ENCODE data around the gene FHOD3. TPM values are rescaled to one million over a fixed set of nuclear protein-coding genes. Genes with fewer than 3 reads are reported as not detected.

FHOD3 gene
- total and polyA plus RNA-seq, 4 donors: 0.57 to 1.3 (median 1.2) TPM; not detected in 1

DNA sequence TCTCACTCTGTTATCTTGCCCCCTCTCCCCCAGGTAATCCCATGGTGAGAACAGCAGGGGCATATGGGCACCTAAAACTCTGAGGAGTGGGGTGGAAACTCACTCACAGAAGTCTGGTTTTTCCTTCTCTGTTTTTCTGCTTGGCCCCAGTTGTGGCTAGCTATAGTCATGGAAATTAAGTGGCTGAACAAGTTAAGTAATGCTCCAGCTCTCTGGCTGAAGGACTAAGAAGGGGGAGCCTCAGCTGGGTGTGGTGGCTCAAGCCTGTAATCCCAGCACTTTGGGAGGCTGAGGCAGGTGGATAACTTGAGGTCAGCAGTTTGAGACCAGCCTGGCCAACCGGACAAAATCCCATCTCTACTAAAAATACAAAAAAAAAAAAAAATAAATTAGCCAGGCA, 270.3 kb downstream of the FHOD3 start:
- Histone ChIP-seq H3K4me1 (ENCODE audit: control insufficient read depth in 4 of 4, insufficient read depth in 4 of 4, low read length in 3 of 4) (no peaks in the 10 kb centered on the region), H3K4me3 (ENCODE audit: low read depth in 1 of 3, low read length in 3 of 3) (no peak overlapping the region), H3K9me3 (ENCODE audit: control insufficient read depth in 4 of 4, low read length in 3 of 4) (no peaks in the 10 kb centered on the region), H3K36me3 (ENCODE audit: control insufficient read depth in 4 of 4, insufficient read depth in 3 of 4, low read depth in 1 of 4, low read length in 3 of 4) (no peaks in the 10 kb centered on the region), H3K27me3 (ENCODE audit: control insufficient read depth in 4 of 4, insufficient read depth in 4 of 4, low read length in 3 of 4) (peaks cover 0 to 10% (median 0%) of the 10 kb centered on the region in 4 donors), H3K27ac (ENCODE audit: low read depth in 1 of 2, low read length in 2 of 2) (no peak overlapping the region), H3K9ac (ENCODE audit: low read depth in 1 of 2, low read length in 2 of 2) (no peak overlapping the region)
- no peak for TF ChIP-seq EGR1 (IDR thresholded peaks at IDR 0.05; ENCODE audit: low read depth in 2 of 2)
- TF ChIP-seq, protein P1, sequence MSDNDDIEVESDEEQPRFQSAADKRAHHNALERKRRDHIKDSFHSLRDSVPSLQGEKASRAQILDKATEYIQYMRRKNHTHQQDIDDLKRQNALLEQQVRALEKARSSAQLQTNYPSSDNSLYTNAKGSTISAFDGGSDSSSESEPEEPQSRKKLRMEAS (IDR thresholded peaks at IDR 0.05): no peak
- 89% methylated on average over 1 of the region's 1 CpG for WGBS
- no peak for DNase-seq (ENCODE audit: low spot score)

- no peak for DNase-seq (ENCODE audit: low spot score)
- H3K4me3 ChIP-seq (ENCODE audit: low read depth in 1 of 3, low read length in 3 of 3): no peak overlapping the region
- no peak overlapping the region for H3K27ac ChIP-seq (ENCODE audit: low read depth in 1 of 2, low read length in 2 of 2)
- H3K4me1 ChIP-seq (ENCODE audit: control insufficient read depth in 4 of 4, insufficient read depth in 4 of 4, low read length in 3 of 4): no peaks in the 10 kb centered on the region
- no peaks in the 10 kb centered on the region for H3K36me3 ChIP-seq (ENCODE audit: control insufficient read depth in 4 of 4, insufficient read depth in 3 of 4, low read depth in 1 of 4, low read length in 3 of 4)
- WGBS: 66% methylated on average over 4 of the region's 4 CpGs
- H3K9me3 ChIP-seq (ENCODE audit: control insufficient read depth in 4 of 4, low read length in 3 of 4): no peaks in the 10 kb centered on the region
- H3K27me3 ChIP-seq (ENCODE audit: control insufficient read depth in 4 of 4, insufficient read depth in 4 of 4, low read length in 3 of 4): peaks cover 0 to 10% (median 0%) of the 10 kb centered on the region in 4 donors
- TF ChIP-seq EGR1 (IDR thresholded peaks at IDR 0.05; ENCODE audit: low read depth in 2 of 2) (no peak), RAD21 (IDR thresholded peaks at IDR 0.05) (no peak), RXRA (IDR thresholded peaks at IDR 0.05) (no peak), TAF1 (conservative IDR thresholded peaks at IDR 0.05) (no peak), YY1 (IDR thresholded peaks at IDR 0.05) (no peak), HNF4G (IDR thresholded peaks at IDR 0.05) (no peak), FOXA1 (IDR thresholded peaks at IDR 0.05) (no peak), HNF4A (conservative IDR thresholded peaks at IDR 0.05) (no peak), JUND (IDR thresholded peaks at IDR 0.05) (no peak), SP1 (IDR thresholded peaks at IDR 0.05) (no peak), FOXA2 (IDR thresholded peaks at IDR 0.05) (no peak), NR2F2 (IDR thresholded peaks at IDR 0.05) (no peak), REST (IDR thresholded peaks at IDR 0.05) (no peak), GABPA (IDR thresholded peaks at IDR 0.05 in 1 of 2, conservative IDR thresholded peaks at IDR 0.05 in 1 of 2) (no peak)
- TF ChIP-seq, protein P2, sequence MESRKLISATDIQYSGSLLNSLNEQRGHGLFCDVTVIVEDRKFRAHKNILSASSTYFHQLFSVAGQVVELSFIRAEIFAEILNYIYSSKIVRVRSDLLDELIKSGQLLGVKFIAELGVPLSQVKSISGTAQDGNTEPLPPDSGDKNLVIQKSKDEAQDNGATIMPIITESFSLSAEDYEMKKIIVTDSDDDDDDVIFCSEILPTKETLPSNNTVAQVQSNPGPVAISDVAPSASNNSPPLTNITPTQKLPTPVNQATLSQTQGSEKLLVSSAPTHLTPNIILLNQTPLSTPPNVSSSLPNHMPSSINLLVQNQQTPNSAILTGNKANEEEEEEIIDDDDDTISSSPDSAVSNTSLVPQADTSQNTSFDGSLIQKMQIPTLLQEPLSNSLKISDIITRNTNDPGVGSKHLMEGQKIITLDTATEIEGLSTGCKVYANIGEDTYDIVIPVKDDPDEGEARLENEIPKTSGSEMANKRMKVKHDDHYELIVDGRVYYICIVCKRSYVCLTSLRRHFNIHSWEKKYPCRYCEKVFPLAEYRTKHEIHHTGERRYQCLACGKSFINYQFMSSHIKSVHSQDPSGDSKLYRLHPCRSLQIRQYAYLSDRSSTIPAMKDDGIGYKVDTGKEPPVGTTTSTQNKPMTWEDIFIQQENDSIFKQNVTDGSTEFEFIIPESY (IDR thresholded peaks at IDR 0.05): no peak
- TF ChIP-seq, protein P3, sequence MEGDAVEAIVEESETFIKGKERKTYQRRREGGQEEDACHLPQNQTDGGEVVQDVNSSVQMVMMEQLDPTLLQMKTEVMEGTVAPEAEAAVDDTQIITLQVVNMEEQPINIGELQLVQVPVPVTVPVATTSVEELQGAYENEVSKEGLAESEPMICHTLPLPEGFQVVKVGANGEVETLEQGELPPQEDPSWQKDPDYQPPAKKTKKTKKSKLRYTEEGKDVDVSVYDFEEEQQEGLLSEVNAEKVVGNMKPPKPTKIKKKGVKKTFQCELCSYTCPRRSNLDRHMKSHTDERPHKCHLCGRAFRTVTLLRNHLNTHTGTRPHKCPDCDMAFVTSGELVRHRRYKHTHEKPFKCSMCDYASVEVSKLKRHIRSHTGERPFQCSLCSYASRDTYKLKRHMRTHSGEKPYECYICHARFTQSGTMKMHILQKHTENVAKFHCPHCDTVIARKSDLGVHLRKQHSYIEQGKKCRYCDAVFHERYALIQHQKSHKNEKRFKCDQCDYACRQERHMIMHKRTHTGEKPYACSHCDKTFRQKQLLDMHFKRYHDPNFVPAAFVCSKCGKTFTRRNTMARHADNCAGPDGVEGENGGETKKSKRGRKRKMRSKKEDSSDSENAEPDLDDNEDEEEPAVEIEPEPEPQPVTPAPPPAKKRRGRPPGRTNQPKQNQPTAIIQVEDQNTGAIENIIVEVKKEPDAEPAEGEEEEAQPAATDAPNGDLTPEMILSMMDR (IDR thresholded peaks at IDR 0.05; ENCODE audit: low read depth, low read length, missing input control): no peak
- TF ChIP-seq, protein P4, sequence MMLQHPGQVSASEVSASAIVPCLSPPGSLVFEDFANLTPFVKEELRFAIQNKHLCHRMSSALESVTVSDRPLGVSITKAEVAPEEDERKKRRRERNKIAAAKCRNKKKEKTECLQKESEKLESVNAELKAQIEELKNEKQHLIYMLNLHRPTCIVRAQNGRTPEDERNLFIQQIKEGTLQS (IDR thresholded peaks at IDR 0.05): no peak
- TF ChIP-seq, protein P1 (IDR thresholded peaks at IDR 0.05): no peak
- H3K9ac ChIP-seq (ENCODE audit: low read depth in 1 of 2, low read length in 2 of 2): no peak overlapping the region
Observed at GRCh38 chr18:36568487-36568886, 271.0 kb downstream of the FHOD3 start.
